LNCaP clone FGC (cell line): ENCODE data around the gene LRRC9.

ENCODE experiments used
- DNase-seq: peaks from one replicate; pipeline ENCODE4 v3.0.0-alpha.2; 2011; ENCODE audit warnings: low read depth
- H3K4me3 ChIP-seq: 2 replicates; pipeline ENCODE4 v1.5.1; 2011; ENCODE audit warnings: mild to moderate bottlenecking, low read depth, low read length, control low read depth
- TF ChIP-seq, protein P1 (sequence below): IDR thresholded peaks from 2 replicates; pipeline ENCODE4 v1.5.1; 2012; ENCODE audit warnings: mild to moderate bottlenecking; ENCODE audit not compliant: control insufficient read depth, insufficient read depth; ENCODE audit errors: extremely low read depth

Gene LRRC9

GRCh38 chr14:60087668-60088067, 167.7 kb downstream of the LRRC9 start:
- H3K4me3 ChIP-seq, result no peak overlapping the region

DNA sequence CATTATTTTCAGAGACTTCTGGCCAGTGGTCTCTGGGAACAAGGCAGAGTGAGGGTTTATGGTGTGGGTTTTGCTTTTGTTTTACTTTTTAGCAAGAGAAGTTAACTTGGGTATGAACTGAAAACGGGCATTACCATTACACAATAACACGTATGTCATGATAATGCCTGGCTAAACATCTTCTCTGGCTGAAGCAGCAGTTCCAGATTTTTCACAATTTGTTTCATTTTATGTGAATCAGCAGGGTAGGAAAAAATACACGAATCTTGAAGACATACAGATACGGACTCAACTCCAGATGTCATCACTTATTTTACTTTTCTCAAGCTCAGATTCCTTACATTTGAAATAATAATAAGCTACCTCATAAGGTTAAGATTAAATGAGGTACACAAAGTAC, 169.3 kb downstream of the LRRC9 start:
- H3K4me3 ChIP-seq, result no peak overlapping the region
- TF ChIP-seq, protein P1, sequence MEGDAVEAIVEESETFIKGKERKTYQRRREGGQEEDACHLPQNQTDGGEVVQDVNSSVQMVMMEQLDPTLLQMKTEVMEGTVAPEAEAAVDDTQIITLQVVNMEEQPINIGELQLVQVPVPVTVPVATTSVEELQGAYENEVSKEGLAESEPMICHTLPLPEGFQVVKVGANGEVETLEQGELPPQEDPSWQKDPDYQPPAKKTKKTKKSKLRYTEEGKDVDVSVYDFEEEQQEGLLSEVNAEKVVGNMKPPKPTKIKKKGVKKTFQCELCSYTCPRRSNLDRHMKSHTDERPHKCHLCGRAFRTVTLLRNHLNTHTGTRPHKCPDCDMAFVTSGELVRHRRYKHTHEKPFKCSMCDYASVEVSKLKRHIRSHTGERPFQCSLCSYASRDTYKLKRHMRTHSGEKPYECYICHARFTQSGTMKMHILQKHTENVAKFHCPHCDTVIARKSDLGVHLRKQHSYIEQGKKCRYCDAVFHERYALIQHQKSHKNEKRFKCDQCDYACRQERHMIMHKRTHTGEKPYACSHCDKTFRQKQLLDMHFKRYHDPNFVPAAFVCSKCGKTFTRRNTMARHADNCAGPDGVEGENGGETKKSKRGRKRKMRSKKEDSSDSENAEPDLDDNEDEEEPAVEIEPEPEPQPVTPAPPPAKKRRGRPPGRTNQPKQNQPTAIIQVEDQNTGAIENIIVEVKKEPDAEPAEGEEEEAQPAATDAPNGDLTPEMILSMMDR, result no peak
- DNase-seq, result no peak

More at GRCh38 chr14:60087668-60088067, 167.7 kb downstream of the LRRC9 start:
- TF ChIP-seq, protein P1, result no peak
- DNase-seq, result no peak

DNA sequence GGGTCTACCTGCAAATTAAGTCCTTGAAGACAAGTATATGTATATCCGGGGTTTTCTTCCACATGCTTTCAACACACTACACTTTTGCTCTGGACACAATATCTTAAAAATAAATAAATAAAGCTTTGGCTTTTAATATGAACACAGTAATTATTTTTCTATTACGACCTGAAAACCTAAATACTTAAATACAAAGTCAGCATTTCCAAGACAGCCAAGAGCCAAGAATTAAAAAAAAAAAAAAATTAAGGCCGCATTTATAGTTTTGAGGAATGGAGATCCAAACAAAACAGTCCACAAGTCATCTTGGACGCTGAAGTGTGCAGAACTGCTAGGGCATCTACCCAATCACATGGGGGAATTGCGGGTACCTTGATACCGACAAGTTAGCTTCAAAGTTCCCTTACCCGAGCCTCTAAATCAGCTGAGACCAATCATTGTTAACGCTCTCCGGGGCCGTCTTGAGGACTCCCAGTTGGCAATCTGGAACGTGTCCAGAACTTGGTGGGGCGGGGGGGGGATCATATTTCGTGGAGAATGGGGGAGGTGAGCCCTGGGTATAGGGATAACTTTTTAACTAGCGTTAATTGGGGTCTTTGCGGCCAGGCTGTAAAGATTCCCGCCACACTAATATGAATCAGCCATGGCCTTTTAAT, 171.0 kb downstream of the LRRC9 start:
- TF ChIP-seq, protein P1, result no peak
- DNase-seq, result peak; percentile 21
- H3K4me3 ChIP-seq, result peak overlapping the region; percentile 60

DNA sequence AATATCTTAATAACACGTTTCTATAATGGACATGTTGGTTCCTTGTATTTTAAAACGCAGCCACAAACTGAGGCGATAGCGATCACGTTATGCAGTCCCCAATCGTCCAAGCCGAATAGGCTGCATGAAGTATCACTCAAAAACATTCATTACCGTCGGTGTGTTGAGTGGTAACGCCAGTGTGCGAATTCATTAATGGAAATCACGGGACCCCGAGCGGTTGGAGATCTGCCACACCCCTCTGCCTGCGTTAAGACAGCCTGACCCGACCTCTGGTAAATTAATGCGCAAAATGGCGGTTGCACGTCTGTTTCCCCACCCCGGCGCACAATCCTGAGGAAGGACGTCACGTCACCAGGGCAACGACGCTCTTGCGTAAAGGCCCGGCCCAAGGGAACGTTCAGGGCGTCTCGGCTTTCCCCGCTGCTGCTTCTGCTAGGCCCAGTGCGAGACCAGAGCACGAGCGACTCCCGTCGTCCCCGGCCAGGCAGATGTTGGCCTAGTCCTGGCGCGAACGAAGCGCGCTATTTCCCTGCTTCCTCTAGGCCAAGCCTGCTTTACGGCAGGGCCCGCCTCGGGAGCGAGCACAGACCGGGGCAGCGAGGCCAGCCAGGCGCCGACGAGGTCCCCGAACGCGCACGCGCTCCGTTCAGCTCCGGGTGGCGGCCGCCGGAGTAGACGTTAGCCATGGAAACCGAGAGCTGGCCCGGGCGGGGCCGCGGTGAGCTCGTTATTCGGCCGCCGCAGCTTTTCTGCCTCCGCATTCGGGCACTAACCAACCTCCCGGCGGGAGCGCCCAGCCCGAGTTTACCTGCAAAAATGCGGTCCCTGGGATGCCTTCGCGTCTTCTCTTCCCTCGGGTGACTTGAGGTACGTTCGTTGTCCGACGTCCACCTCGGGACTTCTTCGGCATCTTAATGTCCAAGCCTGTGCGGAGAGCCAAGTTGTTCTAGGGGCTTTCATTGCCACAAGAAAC, 171.9 kb downstream of the LRRC9 start, which contains the start of gene PCNX4:
Gene PCNX4 (plus strand): TSS at position 374 of the 976 bp plus-strand sequence. CDS start 15,716 bp downstream, outside the sequence.
- H3K4me3 ChIP-seq, result peak within 1 kb of the TSS; percentile 60
- DNase-seq, result peak; percentile 98

DNA sequence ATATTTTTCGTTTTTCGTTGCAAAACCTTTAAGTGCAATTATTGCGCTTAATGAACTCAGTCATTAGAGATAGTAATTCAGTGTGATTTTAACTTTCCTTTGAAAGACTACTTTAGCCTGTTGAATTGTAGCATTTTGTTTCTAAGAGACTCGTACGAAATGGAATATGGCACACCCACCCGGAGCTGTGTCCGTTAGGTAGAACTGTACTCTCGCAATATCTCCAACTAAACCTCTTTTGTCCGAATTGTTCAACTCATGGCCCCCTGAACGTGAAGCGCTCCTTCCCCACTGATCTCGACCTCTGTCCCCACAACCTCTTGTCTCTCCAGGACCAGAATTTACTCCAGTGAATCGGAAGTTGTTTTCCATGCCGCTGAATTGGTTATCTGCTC, 172.6 kb downstream of the LRRC9 start:
- TF ChIP-seq, protein P1, result no peak
- peak overlapping the region; percentile 60 for H3K4me3 ChIP-seq
- no peak for DNase-seq

More for the DNA sequence above, 171.9 kb downstream of the LRRC9 start, which contains the start of gene PCNX4:
- TF ChIP-seq, protein P1, result no peak

DNA sequence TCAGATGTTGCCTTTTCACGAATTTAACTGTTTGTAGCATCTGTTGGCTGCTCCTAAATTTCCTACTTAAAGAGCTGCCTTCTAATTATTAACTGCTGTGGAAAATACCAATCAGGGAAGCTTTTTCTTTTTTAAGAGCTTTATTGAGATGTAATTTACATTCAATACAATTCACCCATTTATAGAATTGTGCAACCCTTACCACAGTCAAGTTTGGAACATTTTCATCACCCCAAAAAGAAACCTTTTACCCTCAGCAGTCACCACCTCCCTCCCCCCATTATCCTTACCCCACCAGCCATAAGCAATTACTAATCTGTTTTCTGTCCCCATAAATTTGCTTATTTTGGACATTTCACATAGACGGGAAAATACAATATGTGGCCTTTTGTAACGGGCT, 173.1 kb downstream of the LRRC9 start:
- no peak for DNase-seq
- peak overlapping the region; percentile 60 for H3K4me3 ChIP-seq
- TF ChIP-seq, protein P1, result no peak
